HepG2 (cell line): ENCODE results near the gene C22orf15. TPM values are rescaled to one million over a fixed set of nuclear protein-coding genes. Genes with fewer than 3 reads are reported as not detected.

ENCODE experiments used
- ATF2 ChIP-seq: sonication (generic); formaldehyde crosslinking; IDR thresholded peaks from 2 replicates; pipeline ENCODE4 v1.4.0; 2020; ENCODE audit warnings: missing genetic modification reagents
- FOXA3 ChIP-seq: IDR thresholded peaks from 2 replicates; pipeline ENCODE4 v1.6.1; 2016; ENCODE audit warnings: missing genetic modification reagents, missing compliant biosample characterization
- HMG20B ChIP-seq: conservative IDR thresholded peaks from 2 replicates; pipeline ENCODE4 v1.6.1; 2016; ENCODE audit warnings: missing genetic modification reagents, missing compliant biosample characterization
- NCOA5 ChIP-seq: sonication (generic); formaldehyde crosslinking; IDR thresholded peaks from 2 replicates; pipeline ENCODE4 v1.4.0; 2020; ENCODE audit warnings: missing genetic modification reagents
- NFIC ChIP-seq: IDR thresholded peaks from 2 replicates; pipeline ENCODE4 v1.6.1; 2012; ENCODE audit warnings: mild to moderate bottlenecking, low read length, inconsistent platforms
- PRDM4 ChIP-seq: sonication (generic); formaldehyde crosslinking; IDR thresholded peaks from 2 replicates; pipeline ENCODE4 v1.9.0; 2021; ENCODE audit warnings: missing genetic modification reagents, borderline replicate concordance
- PREB ChIP-seq: sonication (generic); formaldehyde crosslinking; IDR thresholded peaks from 2 replicates; pipeline ENCODE4 v1.4.0; 2020; ENCODE audit warnings: missing genetic modification reagents
- RNF2 ChIP-seq: fragments of 450-650 bp; conservative IDR thresholded peaks from 2 replicates; pipeline ENCODE4 v1.6.1; 2016; ENCODE audit warnings: low read depth
- SIN3B ChIP-seq: fragments of 150-350 bp; IDR thresholded peaks from 2 replicates; pipeline ENCODE4 v1.6.1; 2014; ENCODE audit warnings: low read length
- SMAD9 ChIP-seq: sonication (generic); formaldehyde crosslinking; IDR thresholded peaks from 2 replicates; pipeline ENCODE4 v1.5.1; 2020; ENCODE audit warnings: mild to moderate bottlenecking, missing genetic modification reagents
- TOPORS ChIP-seq: sonication (generic); formaldehyde crosslinking; IDR thresholded peaks from 2 replicates; pipeline ENCODE4 v1.8.0; 2023; ENCODE audit warnings: mild to moderate bottlenecking, missing genetic modification reagents
- TRIM24 ChIP-seq: sonication (generic); formaldehyde crosslinking; IDR thresholded peaks from 2 replicates; pipeline ENCODE4 v1.8.0; 2022; ENCODE audit warnings: mild to moderate bottlenecking, missing genetic modification reagents
- TSC22D2 ChIP-seq: sonication (generic); formaldehyde crosslinking; IDR thresholded peaks from 2 replicates; pipeline ENCODE4 v1.5.1; 2020; ENCODE audit warnings: missing genetic modification reagents, mild to moderate bottlenecking, borderline replicate concordance
- ZBTB7A ChIP-seq: sonication (generic); formaldehyde crosslinking; IDR thresholded peaks from 2 replicates; pipeline ENCODE4 v1.8.0; 2022; ENCODE audit warnings: mild to moderate bottlenecking, missing genetic modification reagents
- ZNF225 ChIP-seq: sonication (generic); formaldehyde crosslinking; IDR thresholded peaks from 2 replicates; pipeline ENCODE4 v1.4.0; 2020; ENCODE audit warnings: mild to moderate bottlenecking, missing genetic modification reagents
- ZNF275 ChIP-seq: sonication (generic); formaldehyde crosslinking; IDR thresholded peaks from 2 replicates; pipeline ENCODE4 v1.8.0; 2022; ENCODE audit warnings: missing genetic modification reagents, mild to moderate bottlenecking, inconsistent platforms, borderline replicate concordance
- ZNF713 ChIP-seq: sonication (generic); formaldehyde crosslinking; IDR thresholded peaks from 2 replicates; pipeline ENCODE4 v1.4.0; 2020; ENCODE audit warnings: mild to moderate bottlenecking, missing genetic modification reagents
- ZNF761 ChIP-seq: sonication (generic); formaldehyde crosslinking; conservative IDR thresholded peaks from 2 replicates; pipeline ENCODE4 v1.4.0; 2020; ENCODE audit warnings: mild to moderate bottlenecking, missing genetic modification reagents
- ZNF784 ChIP-seq: sonication (generic); formaldehyde crosslinking; IDR thresholded peaks from 2 replicates; pipeline ENCODE4 v1.5.1; 2020; ENCODE audit warnings: missing genetic modification reagents, mild to moderate bottlenecking, borderline replicate concordance
- ZNF800 ChIP-seq: sonication (generic); formaldehyde crosslinking; IDR thresholded peaks from 2 replicates; pipeline ENCODE4 v1.4.0; 2020; ENCODE audit warnings: missing genetic modification reagents
- polyA plus RNA-seq, 8 experiments: library from polyadenylated mRNA; depleted of rRNA in 3 of 8; stranded (reverse) in 7 of 8; unstranded in 1 of 8; fragments of >200 nt; fragmentation: Illumina TruSeq in 4 of 8; extraction: Trizol in 4 of 8; gene quantifications; 2 replicates each; pipeline versions ENCODE4 v1.2.1 to v1.2.3, GENCODE V29; 2011 to 2016; ENCODE audit warnings: low read depth in 4 of 8, missing spikeins in 1 of 8, mixed read lengths in 1 of 8; ENCODE audit not compliant: insufficient read depth in 1 of 8
- total RNA-seq, 5 experiments: library from RNA; depleted of rRNA; stranded (reverse); fragments of >200 nt; fragmentation: Illumina TruSeq; extraction: Trizol; gene quantifications; 2 replicates each; pipeline ENCODE4 v1.2.3, GENCODE V29; 2016; ENCODE audit warnings: low read depth in 1 of 5

Gene C22orf15
- total and polyA plus RNA-seq, 2 of the 13 experiments (the other 11 are each of a cell fraction or from before 2014, with no cell fraction given): not detected

- peak; percentile 89; the same call in 1 of the 2 replicates for TF ChIP-seq ZBTB7A (CRISPR knock-in tag)
- peak; percentile 86 for TF ChIP-seq ZNF800 (CRISPR knock-in tag)
- no peak for TF ChIP-seq PRDM4
- TF ChIP-seq SIN3B: no peak
- no peak for TF ChIP-seq NFIC
- no peak for TF ChIP-seq TOPORS (CRISPR knock-in tag)
- TF ChIP-seq HMG20B: no peak
- no peak for TF ChIP-seq RNF2
- TF ChIP-seq SMAD9 (CRISPR knock-in tag): no peak
- TF ChIP-seq TSC22D2 (CRISPR knock-in tag): peak; percentile 66; the same call in 1 of the 2 replicates
- no peak for TF ChIP-seq ZNF713 (CRISPR knock-in tag)
- no peak for TF ChIP-seq TRIM24
- TF ChIP-seq ZNF761 (CRISPR knock-in tag): peak; percentile 90
- TF ChIP-seq FOXA3 (CRISPR knock-in tag): no peak
- no peak for TF ChIP-seq PREB (CRISPR knock-in tag)
- TF ChIP-seq ATF2: no peak; the same call in 1 of the 2 replicates
- peak; percentile 16; the same call in 1 of the 2 replicates for TF ChIP-seq ZNF275
- TF ChIP-seq ZNF225 (CRISPR knock-in tag): peak; percentile 3; the same call in 1 of the 2 replicates
- TF ChIP-seq ZNF784 (CRISPR knock-in tag): 0 out of 2 replicates have a peak, but pooled peaks have one; percentile 7
- no peak for TF ChIP-seq NCOA5 (CRISPR knock-in tag)
These were observed 5.1 kb downstream of the C22orf15 start, which contains the start of gene CHCHD10 (continued) for GRCh38 chr22:23767673-23768548.
